Measurements from ENCODE around the gene AIP. TPM values are rescaled to one million over a fixed set of nuclear protein-coding genes. Genes with fewer than 3 reads are reported as not detected.

Gene AIP
- total and polyA plus RNA-seq, 9 of the 15 experiments (the other 6 are each of a cell fraction or from before 2014, with no cell fraction given): 5.2 to 92.5 (median 52.7) TPM

DNA sequence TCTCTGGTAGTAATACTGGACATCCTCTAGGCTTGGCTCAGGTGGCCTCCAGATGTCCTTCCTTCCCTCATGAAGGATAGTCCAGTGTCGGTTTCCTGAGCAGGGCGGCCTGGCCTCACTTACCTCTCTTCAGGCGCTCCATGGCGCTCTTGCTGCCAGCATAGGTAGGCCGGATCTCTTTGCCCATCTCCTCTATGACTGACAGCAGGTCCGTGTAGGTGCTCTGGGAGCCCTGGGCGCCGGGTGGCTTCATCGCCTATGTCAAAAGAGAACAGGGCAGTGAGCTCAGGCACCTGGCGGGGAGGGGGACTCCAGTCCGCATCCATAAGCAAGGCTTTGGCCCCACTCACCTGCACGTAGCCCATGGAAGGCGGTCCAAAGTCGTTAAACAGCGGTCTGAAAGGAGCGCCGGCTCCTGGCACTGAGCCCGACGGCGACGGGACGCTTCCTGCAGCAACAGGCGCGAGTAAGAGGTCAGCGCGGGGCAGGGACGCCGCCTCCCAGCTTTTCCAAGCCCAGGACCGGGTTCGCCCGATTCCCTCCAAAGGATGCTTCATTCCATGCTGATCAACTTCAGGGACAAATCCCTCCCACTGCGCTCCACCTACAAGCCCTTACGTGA is 24.5 kb downstream of the AIP start (continued):
- TF ChIP-seq, protein P1, sequence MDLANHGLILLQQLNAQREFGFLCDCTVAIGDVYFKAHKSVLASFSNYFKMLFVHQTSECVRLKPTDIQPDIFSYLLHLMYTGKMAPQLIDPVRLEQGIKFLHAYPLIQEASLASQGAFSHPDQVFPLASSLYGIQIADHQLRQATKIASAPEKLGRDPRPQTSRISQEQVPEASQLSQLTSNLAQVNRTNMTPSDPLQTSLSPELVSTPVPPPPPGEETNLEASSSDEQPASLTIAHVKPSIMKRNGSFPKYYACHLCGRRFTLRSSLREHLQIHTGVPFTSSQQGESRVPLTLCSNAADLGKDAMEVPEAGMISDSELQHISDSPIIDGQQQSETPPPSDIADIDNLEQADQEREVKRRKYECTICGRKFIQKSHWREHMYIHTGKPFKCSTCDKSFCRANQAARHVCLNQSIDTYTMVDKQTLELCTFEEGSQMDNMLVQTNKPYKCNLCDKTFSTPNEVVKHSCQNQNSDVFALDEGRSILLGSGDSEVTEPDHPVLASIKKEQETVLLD (IDR thresholded peaks at IDR 0.05): no peak
- TF ChIP-seq, protein P2, sequence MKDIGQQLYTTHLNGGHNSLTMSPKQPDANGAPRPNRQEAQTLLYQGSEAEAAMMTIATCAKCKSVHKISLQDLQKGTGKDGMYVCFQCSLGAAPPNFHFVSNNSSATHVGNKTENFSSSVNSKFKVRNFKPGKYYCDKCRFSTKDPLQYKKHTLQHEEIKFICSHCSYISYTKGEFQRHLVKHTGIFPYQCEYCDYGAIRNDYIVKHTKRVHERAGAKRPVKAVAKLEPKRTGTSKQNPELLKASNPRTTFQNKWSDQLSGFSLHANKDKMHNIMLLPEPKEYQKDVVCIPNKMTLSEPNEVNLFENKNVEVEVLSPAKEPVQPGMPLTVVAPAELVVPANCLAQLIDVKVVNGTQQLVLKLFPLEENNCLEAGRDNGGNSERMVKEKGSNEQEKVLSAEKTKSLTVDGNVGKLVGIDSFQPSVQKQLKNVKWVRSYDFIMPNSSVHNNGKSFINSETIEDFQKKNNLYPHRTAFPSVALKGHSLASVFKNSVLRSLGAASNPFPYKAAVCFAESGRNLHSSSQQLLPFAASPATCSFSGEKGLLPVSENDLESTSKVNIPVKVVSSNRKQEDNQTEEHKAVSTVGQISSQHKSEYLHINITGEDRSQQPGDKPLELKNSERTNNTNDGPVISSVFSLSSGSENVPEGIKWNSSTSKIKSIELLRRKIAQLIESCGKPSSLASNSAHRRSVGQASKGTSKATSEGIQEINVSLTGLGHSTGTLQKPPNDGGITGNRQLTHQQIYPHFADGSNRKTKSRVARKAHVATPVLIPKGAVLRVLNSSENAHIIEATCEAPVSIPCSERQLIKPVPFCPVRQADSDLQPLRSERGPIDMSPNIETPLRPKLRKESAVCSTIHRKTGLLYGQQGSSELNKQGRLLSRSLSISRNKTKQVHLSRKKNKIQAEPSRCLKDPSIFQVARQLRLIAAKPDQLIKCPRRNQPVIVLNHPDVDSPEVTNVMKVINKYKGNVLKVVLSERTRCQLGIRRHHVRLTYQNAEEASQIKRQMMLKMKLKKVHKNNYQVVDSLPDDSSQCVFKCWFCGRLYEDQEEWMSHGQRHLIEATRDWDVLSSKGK (CRISPR knock-in tag; IDR thresholded peaks at IDR 0.05): no peak
- TF ChIP-seq TEAD1 (CRISPR knock-in tag; IDR thresholded peaks at IDR 0.05) (no peak), YY1 (IDR thresholded peaks at IDR 0.05; ENCODE audit: borderline replicate concordance in 1 of 3, control insufficient read depth in 1 of 3, extremely low read depth in 1 of 3, insufficient read depth in 3 of 3, insufficient read length in 1 of 3, insufficient replicate concordance in 2 of 3, low read depth in 1 of 3, low read length in 2 of 3) (no peak), ELK1 (CRISPR knock-in tag; IDR thresholded peaks at IDR 0.05) (0 out of 2 replicates have a peak, but pooled peaks have one; percentile 64), ZNF583 (CRISPR knock-in tag; IDR thresholded peaks at IDR 0.05) (no peak), SIN3A (IDR thresholded peaks at IDR 0.05; ENCODE audit: borderline replicate concordance in 2 of 2, control insufficient read depth in 1 of 2, low read depth in 2 of 2, low read length in 2 of 2) (0 out of 4 replicates have a peak, but pooled peaks of 1 of the 2 experiments have one; percentile 3), PATZ1 (CRISPR knock-in tag; IDR thresholded peaks at IDR 0.05; ENCODE audit: borderline replicate concordance) (no peak), NFIC (IDR thresholded peaks at IDR 0.05) (peak; percentile 91), GTF2E2 (tag; IDR thresholded peaks at IDR 0.05) (no peak), LCOR (CRISPR knock-in tag; IDR thresholded peaks at IDR 0.05) (no peak), ZFX (CRISPR knock-in tag; IDR thresholded peaks at IDR 0.05) (no peak)
- TF ChIP-seq, protein P3, sequence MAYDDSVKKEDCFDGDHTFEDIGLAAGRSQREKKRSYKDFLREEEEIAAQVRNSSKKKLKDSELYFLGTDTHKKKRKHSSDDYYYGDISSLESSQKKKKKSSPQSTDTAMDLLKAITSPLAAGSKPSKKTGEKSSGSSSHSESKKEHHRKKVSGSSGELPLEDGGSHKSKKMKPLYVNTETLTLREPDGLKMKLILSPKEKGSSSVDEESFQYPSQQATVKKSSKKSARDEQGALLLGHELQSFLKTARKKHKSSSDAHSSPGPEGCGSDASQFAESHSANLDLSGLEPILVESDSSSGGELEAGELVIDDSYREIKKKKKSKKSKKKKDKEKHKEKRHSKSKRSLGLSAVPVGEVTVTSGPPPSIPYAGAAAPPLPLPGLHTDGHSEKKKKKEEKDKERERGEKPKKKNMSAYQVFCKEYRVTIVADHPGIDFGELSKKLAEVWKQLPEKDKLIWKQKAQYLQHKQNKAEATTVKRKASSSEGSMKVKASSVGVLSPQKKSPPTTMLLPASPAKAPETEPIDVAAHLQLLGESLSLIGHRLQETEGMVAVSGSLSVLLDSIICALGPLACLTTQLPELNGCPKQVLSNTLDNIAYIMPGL (CRISPR knock-in tag; IDR thresholded peaks at IDR 0.05): 0 out of 2 replicates have a peak, but pooled peaks have one; percentile 32

All from K562 (cell line).